Inferior parietal cortex (tissue), 1 donor: ENCODE data around the gene DAGLA.

ENCODE experiments used
- DNase-seq: peaks from one replicate; pipeline ENCODE4 v3.0.0-alpha.2; 2016; ENCODE audit errors: extremely low spot score

DAGLA gene

DNA sequence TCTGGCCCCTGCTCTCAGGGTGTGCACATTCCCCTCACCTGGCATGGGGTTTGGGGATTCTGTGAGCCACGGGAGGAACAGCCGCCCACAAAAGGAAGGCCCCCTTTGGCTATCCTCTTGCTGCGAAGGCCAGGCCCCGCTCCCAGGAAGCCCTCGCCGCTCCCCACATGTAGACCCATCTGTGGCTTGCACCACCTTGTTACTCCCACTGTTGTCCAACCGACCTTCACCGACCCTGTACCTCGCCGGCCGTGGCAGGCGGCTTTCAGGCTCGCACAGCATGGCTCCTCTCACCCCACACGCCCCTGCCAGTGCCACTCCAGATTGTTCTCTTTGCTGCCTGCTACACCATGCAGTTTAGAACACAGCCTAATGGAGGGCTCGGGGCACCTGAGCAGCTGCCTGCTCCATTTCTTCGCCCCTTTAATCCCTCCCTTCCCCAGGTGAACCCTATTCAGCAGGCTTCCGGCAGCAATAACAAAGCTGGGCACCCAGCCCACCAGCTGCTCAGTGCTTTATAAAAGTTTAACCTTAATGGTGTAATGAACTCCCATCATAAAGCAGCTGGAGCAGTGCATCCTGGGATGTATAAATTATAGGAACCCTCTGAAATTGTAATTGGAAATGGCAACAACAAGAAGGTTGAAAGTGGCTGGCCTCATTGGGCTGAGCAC lies 10.7 kb downstream of the DAGLA start:
- DNase-seq = no peak

GRCh38 chr11:61691380-61692156 lies 11.4 kb downstream of the DAGLA start:
- no peak for DNase-seq

GRCh38 chr11:61693922-61694601 lies 13.9 kb downstream of the DAGLA start:
- no peak for DNase-seq

GRCh38 chr11:61694602-61694939 lies 14.4 kb downstream of the DAGLA start:
- DNase-seq = no peak

- DNase-seq = no peak
Measured at GRCh38 chr11:61694946-61695706, 14.9 kb downstream of the DAGLA start.

- no peak for DNase-seq
Measured at GRCh38 chr11:61695917-61696316, 15.7 kb downstream of the DAGLA start.

DNA sequence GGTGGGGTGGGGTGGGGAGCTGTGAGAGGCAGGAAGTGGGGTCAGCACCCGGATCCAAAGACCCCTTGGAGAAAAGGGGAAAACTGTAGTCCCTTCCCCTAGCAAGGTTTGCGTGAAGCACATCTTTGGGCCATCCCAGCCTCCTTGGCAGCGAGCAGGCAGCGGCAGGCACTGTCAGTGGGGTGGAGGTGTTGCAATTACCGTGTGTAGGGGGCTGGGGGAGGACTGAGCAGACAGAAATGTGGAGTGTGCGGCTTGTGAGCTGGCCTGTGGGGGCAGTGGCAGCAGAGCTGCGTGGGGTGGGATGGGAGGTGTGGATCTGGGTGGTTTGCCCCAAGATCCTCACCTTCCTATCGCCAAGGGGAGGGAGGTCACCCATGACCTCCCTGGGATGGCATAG lies 16.4 kb downstream of the DAGLA start:
- no peak for DNase-seq

DNA sequence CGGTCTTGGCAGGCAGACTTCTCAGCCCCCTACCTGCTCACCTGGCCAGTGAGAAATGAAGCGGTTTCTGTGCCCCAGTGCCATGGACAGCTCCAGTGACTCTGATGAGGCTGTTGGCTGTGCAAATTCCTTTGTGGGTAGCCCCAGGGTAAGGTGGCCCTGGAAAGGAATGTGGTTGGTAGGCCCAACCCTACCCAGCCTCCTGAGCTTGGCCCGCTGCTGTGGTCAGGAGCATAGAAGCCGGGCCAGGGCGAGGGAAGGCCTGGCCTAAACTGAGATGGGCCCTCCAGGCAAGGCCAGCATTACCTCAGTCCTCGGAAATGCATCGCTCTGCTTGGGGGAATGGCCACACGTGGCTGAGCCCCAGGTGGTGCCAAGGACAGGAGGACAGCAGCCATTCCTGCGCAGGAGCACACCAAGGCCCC lies 16.9 kb downstream of the DAGLA start:
- DNase-seq = no peak

- no peak for DNase-seq
Measured at GRCh38 chr11:61697764-61698163, 17.6 kb downstream of the DAGLA start.

GRCh38 chr11:61698173-61698948 lies 18.2 kb downstream of the DAGLA start:
- DNase-seq = peak; percentile 56

- no peak for DNase-seq
Measured at GRCh38 chr11:61699737-61700160, 19.6 kb downstream of the DAGLA start.

- DNase-seq = no peak
Measured at GRCh38 chr11:61700212-61700611, 20.0 kb downstream of the DAGLA start.

DNA sequence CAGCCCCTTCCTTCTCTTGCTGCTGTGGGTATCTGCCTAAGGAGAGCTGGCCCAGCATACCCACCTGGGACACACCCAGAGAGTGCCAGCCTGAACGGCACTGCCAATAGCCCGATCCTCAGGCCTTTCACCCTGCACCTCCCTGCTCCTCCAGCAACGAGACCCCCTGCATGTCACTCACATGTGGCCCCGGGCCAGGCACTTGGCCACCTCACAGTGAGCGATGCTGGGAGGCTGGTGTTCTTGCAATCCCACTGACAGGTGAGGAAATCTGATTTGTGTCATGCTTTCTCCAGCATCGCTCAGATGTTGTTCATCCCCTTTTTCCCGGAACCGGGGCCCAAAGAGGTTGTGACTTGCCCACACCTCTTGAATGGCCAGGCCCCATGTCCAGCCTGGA lies 20.5 kb downstream of the DAGLA start:
- no peak for DNase-seq

DNA sequence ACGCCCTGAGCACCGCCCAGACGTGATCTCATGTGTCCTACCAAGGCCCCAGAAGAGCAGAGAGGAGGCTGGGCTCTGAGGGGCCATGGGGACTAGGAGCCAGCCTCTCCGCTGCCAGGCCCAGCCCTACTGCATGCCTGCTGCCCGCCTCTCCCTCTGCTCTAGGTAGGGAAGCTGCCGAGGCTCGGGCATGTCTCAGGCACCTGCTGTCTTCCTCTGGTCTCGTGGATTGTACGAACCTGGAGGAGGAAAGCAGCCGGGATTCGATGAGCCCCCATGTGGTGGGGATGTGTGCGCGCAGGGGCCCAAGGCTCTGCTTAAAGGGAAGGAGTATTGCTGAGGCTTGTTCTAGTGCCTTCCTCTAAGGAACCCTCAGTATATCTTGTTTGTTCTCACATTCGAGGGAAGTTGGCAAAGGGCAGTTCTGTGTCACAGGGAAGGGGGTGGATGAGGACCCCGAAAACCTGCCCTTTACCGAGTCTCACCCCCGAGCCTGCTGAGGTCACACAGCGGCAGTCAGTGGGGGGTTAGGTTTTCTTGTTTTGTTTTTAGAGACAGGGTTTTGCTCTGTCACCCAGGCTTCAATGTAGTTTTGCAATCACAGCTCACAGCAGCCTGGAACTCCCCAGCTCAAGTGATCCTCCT lies 21.2 kb downstream of the DAGLA start:
- no peak for DNase-seq

DNA sequence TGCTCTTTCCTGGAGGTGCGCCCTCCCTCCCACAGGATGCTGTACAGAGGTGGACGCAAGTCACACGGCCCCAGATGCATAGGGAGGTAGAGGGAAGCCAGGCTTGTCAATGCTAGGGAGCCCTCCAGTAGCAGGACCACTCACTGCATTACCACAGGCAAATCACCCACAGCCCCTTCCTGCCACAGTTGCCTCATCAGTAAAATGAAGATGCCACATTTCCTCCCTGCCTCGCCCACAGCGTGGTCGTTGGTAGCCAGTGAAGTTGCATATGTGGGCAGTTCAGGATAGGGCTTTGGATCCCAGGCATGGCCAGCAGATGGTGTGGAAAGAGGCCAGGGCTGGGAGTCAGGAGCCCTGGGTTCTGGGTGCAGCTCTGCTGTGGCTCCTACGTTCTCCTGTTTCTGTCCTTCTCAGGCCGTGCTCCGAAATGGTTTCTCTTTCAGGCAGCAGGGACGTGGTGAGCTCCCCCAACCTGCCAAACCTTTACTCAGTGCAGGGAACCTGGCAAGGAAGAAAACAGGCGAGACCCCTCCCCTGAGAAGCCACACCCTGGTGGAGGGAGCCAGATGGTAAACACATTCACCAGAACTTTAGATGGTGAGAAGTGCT lies 22.6 kb downstream of the DAGLA start:
- DNase-seq = no peak

GRCh38 chr11:61704838-61705237 lies 24.6 kb downstream of the DAGLA start:
- no peak for DNase-seq

DNA sequence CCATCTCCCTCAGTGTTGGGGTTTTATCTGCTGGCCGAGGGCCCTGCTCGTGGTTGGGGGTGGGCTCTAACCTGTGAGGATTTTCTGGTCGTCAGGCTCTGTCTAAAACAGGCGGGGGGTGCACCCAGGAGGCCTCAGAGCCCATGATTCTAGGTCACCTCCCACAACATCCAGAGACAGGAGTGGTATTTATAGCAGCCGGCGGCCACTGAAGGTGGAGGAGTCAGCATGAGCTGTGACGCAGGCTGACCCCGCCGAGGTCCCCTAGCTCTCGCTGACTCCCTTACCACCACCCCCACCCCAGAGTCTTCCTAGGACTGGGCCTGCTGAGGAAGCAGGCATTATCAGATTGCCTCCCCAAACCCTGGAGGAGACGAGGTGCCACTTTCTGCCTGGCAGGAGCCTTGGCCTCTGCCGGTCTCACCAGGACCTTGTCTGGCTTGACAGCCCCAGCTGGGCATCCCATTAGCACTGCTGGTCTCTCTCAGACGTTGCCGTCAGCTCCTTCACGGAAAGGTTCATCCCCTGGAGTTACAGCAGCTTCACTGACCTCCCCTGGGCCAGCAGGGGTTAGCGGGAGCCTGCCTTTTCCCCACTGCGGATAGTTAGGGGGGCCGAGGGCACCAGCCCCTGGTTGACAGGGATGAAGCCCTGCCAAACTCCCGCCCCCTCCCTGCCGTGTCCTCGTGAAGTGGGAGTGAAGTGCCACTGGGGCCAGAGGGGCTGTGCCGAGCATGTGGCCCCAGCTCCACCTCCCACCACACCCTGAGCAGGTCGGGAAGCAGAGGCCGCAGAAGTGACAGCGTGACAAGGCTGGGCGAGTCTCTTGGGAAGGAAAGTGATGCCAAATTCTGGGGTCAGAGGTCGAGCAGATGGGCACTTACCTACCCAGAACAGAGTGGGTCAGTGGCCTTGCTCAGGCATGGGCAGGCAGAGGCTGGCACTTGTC lies 26.5 kb downstream of the DAGLA start:
- no peak for DNase-seq

DNA sequence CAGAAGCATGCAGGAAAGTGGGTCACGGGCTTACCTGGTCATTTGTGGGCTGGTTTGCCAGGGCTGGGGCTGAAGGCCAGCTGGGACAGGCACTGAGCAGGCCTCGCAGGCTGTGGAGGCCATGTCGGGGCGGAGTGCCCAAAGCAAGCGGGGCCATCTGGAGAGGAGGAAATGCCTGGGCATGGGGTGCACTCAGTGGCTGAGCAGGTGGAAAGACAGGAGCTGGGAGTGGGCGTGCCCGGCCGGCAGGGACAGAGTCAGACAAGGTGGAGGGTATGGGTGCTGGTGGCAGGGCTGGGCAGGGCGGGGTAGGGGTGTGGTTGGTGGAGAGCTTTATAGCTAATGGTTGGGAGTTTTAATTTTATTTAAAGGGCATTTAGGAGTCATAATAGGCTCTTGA lies 27.4 kb downstream of the DAGLA start:
- DNase-seq = no peak

DNA sequence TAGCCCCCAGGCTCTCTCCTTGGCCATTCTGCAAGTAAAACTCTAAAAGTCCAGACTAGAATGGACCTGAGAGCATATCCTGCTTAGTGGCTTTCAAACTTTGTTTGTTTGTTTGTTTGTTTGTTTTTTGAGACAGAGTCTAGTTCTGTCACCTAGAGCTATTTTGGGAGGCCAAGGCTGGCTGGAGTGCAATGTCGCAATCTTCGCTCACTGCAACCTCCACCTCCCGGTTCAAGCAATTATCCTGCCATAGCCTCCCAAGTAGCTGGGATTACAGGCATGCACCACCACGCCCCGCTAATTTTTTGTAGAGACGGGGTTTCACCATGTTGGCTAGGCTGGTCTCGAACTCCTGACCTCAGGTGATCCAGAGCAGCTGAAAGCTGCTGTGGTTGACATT lies 28.9 kb downstream of the DAGLA start:
- no peak for DNase-seq
